ENCODE results near the gene ARVCF. TPM values are rescaled to one million over a fixed set of nuclear protein-coding genes. Genes with fewer than 3 reads are reported as not detected.
A peak's percentile ranks its signal among the peaks of the same experiment; 100 is the strongest.

Gene ARVCF
- polyA plus RNA-seq, 1 of the 3 experiments (the other 2 are of a cell fraction), result 27.4 TPM

DNA sequence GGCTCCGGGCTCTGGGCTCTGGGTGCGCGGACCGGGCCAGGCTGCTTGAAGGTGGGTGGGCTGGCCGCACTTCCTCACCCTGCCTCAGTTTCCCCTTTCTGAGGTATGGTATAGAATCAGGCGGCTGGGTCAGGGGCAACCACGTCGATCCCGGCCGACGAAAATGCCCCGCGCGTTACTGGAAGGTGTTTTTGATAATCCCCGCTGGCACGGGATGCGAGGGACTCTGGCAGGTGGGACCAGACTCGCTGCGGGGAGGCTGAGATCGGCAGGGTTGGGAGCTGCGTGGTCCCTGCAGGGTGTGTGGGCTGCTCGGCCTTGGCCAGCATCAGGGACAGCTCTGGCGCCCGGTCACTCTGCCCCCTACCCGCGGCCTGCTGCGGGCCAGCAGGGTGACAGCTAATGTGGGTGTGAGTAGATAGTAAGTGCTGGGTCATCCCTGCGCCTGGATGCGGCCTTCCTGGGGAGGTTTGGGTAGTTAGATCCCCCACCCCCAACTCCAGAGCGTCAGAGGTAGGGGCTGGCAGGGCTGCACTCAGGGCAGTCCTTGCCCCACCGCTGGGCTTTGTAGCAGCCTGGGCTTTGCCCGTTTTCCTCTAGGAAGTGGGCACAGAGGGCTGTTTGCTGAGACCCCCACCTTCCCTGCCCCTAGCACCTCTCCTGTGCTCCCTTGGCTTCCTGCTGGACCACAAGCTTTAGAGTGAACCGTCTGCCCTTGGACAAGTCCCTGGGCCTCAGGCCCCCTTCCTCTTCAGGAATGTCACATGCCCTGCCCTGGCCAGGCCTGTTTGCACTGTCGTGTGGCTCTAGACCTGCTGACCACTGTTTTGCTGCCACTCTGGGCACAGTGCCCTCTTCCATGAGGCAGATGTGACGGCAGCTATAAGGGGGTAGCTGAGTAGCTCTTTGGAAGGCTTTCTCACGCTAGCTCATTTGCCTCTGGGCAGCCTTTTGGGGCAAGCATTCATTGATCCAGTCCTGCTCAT is 4.9 kb upstream of the ARVCF start:
- Histone ChIP-seq H3K4me3 (ENCODE audit: low read depth in 2 of 2, low read length in 1 of 2) (peak overlapping the region; percentile 90 to 96), H2AFZ (ENCODE audit: low read depth) (peak overlapping the region; percentile 71), H3K9me2 (no peaks in the 10 kb centered on the region), H3K9ac (peak overlapping the region; percentile 79), H3K27me3 (ENCODE audit: insufficient read depth) (no peaks in the 10 kb centered on the region), H3K79me2 (ENCODE audit: insufficient read depth) (peaks cover 51% of the 10 kb centered on the region), H3K36me3 (replicated peaks in 1 of 2; ENCODE audit: control insufficient read depth in 1 of 2, insufficient read depth in 2 of 2, low read length in 1 of 2) (no peaks in the 10 kb centered on the region), H3F3A (replicated peaks; ENCODE audit: insufficient read depth) (no peaks in the 10 kb centered on the region), H3K4me2 (peak overlapping the region; percentile 89), H3K4me1 (ENCODE audit: control insufficient read depth in 1 of 2, insufficient read depth in 2 of 2, low read depth in 1 of 2, low read length in 1 of 2) (peaks cover 0 to 27% of the 10 kb centered on the region in 2 experiments; a peak in 1 of 4 replicates), H4K20me1 (ENCODE audit: insufficient read depth) (0 out of 2 replicates have a peak, but pooled peaks cover 10% of the 10 kb centered on the region), H3K9me3 (no peaks in the 10 kb centered on the region), H3K27ac (ENCODE audit: low read depth in 2 of 2, low read length in 1 of 2) (peak overlapping the region; percentile 32 to 50; a peak in 2 of 4 replicates)
- WGBS (ENCODE audit: low lambda C conversion rate), result 8% methylated on average over 8 of the region's 36 CpGs
- ChIA-PET POLR2A (interaction anchor here (0.6 to 2.0 kb wide), 5 partner anchors 8 to 60 kb away, joined by 3 to 5 read pairs (median 3); no protein-coding TSS in a partner anchor), CTCF (interaction anchor here (1.0 to 6.5 kb wide), 10 partner anchors 9 to 80 kb away, joined by 3 to 46 read pairs (median 4); no protein-coding TSS in a partner anchor)
- peak; percentile 75 for DNase-seq
- no peak for TF ChIP-seq SIN3A (IDR thresholded peaks at IDR 0.05; ENCODE audit: borderline replicate concordance, low read depth, low read length)
- TF ChIP-seq, protein P1, sequence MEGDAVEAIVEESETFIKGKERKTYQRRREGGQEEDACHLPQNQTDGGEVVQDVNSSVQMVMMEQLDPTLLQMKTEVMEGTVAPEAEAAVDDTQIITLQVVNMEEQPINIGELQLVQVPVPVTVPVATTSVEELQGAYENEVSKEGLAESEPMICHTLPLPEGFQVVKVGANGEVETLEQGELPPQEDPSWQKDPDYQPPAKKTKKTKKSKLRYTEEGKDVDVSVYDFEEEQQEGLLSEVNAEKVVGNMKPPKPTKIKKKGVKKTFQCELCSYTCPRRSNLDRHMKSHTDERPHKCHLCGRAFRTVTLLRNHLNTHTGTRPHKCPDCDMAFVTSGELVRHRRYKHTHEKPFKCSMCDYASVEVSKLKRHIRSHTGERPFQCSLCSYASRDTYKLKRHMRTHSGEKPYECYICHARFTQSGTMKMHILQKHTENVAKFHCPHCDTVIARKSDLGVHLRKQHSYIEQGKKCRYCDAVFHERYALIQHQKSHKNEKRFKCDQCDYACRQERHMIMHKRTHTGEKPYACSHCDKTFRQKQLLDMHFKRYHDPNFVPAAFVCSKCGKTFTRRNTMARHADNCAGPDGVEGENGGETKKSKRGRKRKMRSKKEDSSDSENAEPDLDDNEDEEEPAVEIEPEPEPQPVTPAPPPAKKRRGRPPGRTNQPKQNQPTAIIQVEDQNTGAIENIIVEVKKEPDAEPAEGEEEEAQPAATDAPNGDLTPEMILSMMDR (IDR thresholded peaks at IDR 0.05), result 0 out of 2 replicates have a peak, but pooled peaks have one; percentile 18
- TF ChIP-seq NRF1 (IDR thresholded peaks at IDR 0.05; ENCODE audit: low read depth, low read length), result no peak
- no peak for TF ChIP-seq SMC3 (IDR thresholded peaks at IDR 0.05; ENCODE audit: low read depth, low read length)
- no peak for TF ChIP-seq GATA2 (CRISPR knock-in tag; IDR thresholded peaks at IDR 0.05)
- no peak for TF ChIP-seq TAF1 (IDR thresholded peaks at IDR 0.05; ENCODE audit: borderline replicate concordance, low read depth, low read length)
- TF ChIP-seq NFIC (IDR thresholded peaks at IDR 0.05; ENCODE audit: borderline replicate concordance), result no peak
- TF ChIP-seq IRF3 (IDR thresholded peaks at IDR 0.05; ENCODE audit: low read depth, low read length), result no peak
- no peak for TF ChIP-seq ZBTB33 (IDR thresholded peaks at IDR 0.05; ENCODE audit: borderline replicate concordance, low read depth)
- TF ChIP-seq MAX (IDR thresholded peaks at IDR 0.05; ENCODE audit: low read depth), result 0 out of 2 replicates have a peak, but pooled peaks have one; percentile 15
- peak; percentile 41; the same call in 1 of the 2 replicates for TF ChIP-seq MXI1 (IDR thresholded peaks at IDR 0.05; ENCODE audit: low read depth, low read length)
- TF ChIP-seq CHD2 (IDR thresholded peaks at IDR 0.05; ENCODE audit: low read length, partially characterized antibody), result no peak

Data from SK-N-SH (cell line).